Activated CD4-positive, alpha-beta T cell treated with anti-CD3 and anti-CD28 coated beads, Interleukin-2, amount 10 ng/mL, durations not matched to agents 24 days and 14 days (primary cell): Measurements from ENCODE around the gene SH3BP4. TPM values are rescaled to one million over a fixed set of nuclear protein-coding genes. Genes with fewer than 3 reads are reported as not detected.
A peak's percentile ranks its signal among the peaks of the same experiment; 100 is the strongest.

Experiments
- DNase-seq: peaks from one replicate; pipeline ENCODE4 v3.0.0; 2022
- H3K27ac Mint-ChIP-seq: one replicate; pipeline ENCODE4 v1.8.0; 2022; ENCODE audit warnings: mild to moderate bottlenecking, mixed read lengths
- H3K27me3 Mint-ChIP-seq: one replicate; pipeline ENCODE4 v1.8.0; 2022; ENCODE audit warnings: mixed read lengths
- H3K36me3 Mint-ChIP-seq: one replicate; pipeline ENCODE4 v1.8.0; 2022; ENCODE audit warnings: low read depth, mild to moderate bottlenecking, mixed read lengths
- H3K4me1 Mint-ChIP-seq: one replicate; pipeline ENCODE4 v1.8.0; 2021; ENCODE audit warnings: mixed read lengths
- H3K4me3 Mint-ChIP-seq: one replicate; pipeline ENCODE4 v1.8.0; 2022; ENCODE audit warnings: mild to moderate bottlenecking, moderate library complexity, mixed read lengths
- H3K9me3 Mint-ChIP-seq: one replicate; pipeline ENCODE4 v1.8.0; 2021; ENCODE audit warnings: mixed read lengths
- intact Hi-C: fragments of 100-400 bp; cut with micrococcal nuclease; formaldehyde crosslinking; loops from one replicate; pipeline ENCODE4 v1.15.1; 2023
- total RNA-seq: library from RNA; stranded (reverse); gene quantifications from 2 replicates; pipeline ENCODE4 v1.2.3, GENCODE V29; 2022

The SH3BP4 gene, protein sequence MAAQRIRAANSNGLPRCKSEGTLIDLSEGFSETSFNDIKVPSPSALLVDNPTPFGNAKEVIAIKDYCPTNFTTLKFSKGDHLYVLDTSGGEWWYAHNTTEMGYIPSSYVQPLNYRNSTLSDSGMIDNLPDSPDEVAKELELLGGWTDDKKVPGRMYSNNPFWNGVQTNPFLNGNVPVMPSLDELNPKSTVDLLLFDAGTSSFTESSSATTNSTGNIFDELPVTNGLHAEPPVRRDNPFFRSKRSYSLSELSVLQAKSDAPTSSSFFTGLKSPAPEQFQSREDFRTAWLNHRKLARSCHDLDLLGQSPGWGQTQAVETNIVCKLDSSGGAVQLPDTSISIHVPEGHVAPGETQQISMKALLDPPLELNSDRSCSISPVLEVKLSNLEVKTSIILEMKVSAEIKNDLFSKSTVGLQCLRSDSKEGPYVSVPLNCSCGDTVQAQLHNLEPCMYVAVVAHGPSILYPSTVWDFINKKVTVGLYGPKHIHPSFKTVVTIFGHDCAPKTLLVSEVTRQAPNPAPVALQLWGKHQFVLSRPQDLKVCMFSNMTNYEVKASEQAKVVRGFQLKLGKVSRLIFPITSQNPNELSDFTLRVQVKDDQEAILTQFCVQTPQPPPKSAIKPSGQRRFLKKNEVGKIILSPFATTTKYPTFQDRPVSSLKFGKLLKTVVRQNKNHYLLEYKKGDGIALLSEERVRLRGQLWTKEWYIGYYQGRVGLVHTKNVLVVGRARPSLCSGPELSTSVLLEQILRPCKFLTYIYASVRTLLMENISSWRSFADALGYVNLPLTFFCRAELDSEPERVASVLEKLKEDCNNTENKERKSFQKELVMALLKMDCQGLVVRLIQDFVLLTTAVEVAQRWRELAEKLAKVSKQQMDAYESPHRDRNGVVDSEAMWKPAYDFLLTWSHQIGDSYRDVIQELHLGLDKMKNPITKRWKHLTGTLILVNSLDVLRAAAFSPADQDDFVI
- total RNA-seq: 0.07 and 0.28 TPM in 2 replicates

GRCh38 chr2:234951664-234952269 is at the start of gene SH3BP4:
Gene SH3BP4, plus strand, starts transcription at chr2:234952017. Its CDS starts 82,986 bp downstream, at chr2:235035003.
- peak within 1 kb of the TSS; percentile 84 for H3K4me3 Mint-ChIP-seq
- H3K36me3 Mint-ChIP-seq: no peaks in the 10 kb centered on the region
- H3K4me1 Mint-ChIP-seq: peaks cover 3% of the 10 kb centered on the region
- H3K9me3 Mint-ChIP-seq: no peaks in the 10 kb centered on the region
- DNase-seq: peak; percentile 82
- H3K27ac Mint-ChIP-seq: no peak within 1 kb of the TSS
- H3K27me3 Mint-ChIP-seq: peaks cover 77% of the 10 kb centered on the region
- intact Hi-C loops: no loop called here

- no peak for DNase-seq
- H3K4me3 Mint-ChIP-seq: no peak overlapping the region
- H3K27ac Mint-ChIP-seq: no peak overlapping the region
- H3K9me3 Mint-ChIP-seq: no peaks in the 10 kb centered on the region
- no peaks in the 10 kb centered on the region for H3K27me3 Mint-ChIP-seq
- H3K4me1 Mint-ChIP-seq: no peaks in the 10 kb centered on the region
- H3K36me3 Mint-ChIP-seq: no peaks in the 10 kb centered on the region
- intact Hi-C loops: no loop called here
These were observed 47.0 kb upstream of the SH3BP4 start for GRCh38 chr2:234904785-234905184.

GRCh38 chr2:234905547-234906265 is 46.1 kb upstream of the SH3BP4 start:
- Mint-ChIP-seq H3K27ac (no peak overlapping the region), H3K4me3 (no peak overlapping the region), H3K4me1 (peaks cover 2% of the 10 kb centered on the region), H3K9me3 (no peaks in the 10 kb centered on the region), H3K36me3 (no peaks in the 10 kb centered on the region), H3K27me3 (no peaks in the 10 kb centered on the region)
- intact Hi-C loops: no loop called here
- DNase-seq: no peak

DNA sequence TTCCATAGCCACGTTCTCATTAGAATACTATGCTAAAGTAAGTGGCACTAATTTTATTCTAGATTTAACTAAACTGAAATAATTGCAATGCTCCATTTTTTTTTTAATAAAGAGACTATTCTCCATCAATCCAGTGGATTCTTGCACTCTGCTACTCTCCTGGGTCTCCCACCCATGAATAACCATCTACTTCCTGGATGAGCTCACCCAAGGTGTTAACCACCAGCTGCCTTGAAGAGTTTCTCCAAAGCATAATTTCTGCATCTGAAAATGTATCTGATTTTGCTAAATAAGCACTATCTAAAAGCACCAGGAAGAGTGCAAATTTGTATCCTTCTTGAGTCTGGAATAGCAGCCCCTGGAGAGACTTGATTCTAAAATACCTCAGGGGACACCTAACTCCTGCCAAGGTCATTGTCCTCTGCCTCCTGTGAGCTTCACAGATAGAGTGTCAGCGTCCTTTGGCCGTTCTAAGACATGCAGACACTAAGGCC is 41.6 kb upstream of the SH3BP4 start:
- Mint-ChIP-seq H3K4me3 (no peak overlapping the region), H3K36me3 (no peaks in the 10 kb centered on the region), H3K27me3 (peaks cover 2% of the 10 kb centered on the region), H3K9me3 (no peaks in the 10 kb centered on the region), H3K4me1 (peaks cover 2% of the 10 kb centered on the region), H3K27ac (no peak overlapping the region)
- intact Hi-C loops: no loop called here
- DNase-seq: no peak

- Mint-ChIP-seq H3K27me3 (peaks cover 2% of the 10 kb centered on the region), H3K27ac (no peak overlapping the region), H3K36me3 (no peaks in the 10 kb centered on the region), H3K4me3 (no peak overlapping the region), H3K9me3 (no peaks in the 10 kb centered on the region), H3K4me1 (peaks cover 2% of the 10 kb centered on the region)
- DNase-seq: no peak
- intact Hi-C loops: no loop called here
These were observed 40.5 kb upstream of the SH3BP4 start for GRCh38 chr2:234911271-234911670.

DNA sequence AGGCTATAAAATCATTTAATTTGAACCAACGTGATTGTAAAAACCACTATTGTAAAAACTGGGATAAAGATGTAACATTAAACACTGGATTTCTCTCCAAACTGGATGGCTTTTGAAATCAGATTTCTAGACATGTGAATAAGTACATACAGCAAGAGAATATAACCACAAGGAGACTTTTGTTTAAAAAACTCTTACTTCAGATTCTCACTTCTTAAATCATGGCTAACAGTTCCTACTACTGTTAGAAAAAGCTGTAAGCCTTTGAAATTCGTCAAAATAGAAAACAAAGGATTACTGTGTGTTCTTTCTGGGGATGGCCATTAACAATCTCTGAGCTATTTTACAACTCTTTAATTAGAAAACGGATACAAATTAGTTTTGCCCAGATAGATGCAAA is 39.4 kb upstream of the SH3BP4 start:
- no peak overlapping the region for H3K4me3 Mint-ChIP-seq
- no peaks in the 10 kb centered on the region for H3K9me3 Mint-ChIP-seq
- H3K36me3 Mint-ChIP-seq: no peaks in the 10 kb centered on the region
- DNase-seq: no peak
- H3K27me3 Mint-ChIP-seq: peaks cover 2% of the 10 kb centered on the region
- intact Hi-C loops: no loop called here
- no peak overlapping the region for H3K27ac Mint-ChIP-seq
- peaks cover 2% of the 10 kb centered on the region for H3K4me1 Mint-ChIP-seq

DNA sequence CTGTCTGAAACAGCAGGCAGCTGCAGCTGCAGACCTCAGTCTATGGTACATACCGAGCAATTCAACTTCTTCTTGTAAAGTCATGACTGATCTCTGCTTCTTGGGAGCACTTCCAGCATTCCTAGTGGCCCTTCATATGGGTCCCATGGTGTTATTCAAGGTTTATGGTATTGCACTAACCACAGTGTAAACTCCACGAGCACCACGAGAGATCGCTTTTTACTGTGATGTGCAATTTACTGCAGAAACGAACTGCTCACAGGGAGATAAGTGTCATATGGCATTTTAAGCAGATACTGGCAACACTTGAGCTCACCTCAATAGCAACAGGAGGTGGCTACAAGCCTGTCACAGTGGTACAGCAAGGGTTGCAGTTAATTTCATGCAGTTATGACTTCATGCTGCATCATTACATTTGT is 38.6 kb upstream of the SH3BP4 start:
- Mint-ChIP-seq H3K4me3 (no peak overlapping the region), H3K9me3 (no peaks in the 10 kb centered on the region), H3K27ac (no peak overlapping the region), H3K4me1 (peaks cover 2% of the 10 kb centered on the region), H3K27me3 (peaks cover 2% of the 10 kb centered on the region), H3K36me3 (no peaks in the 10 kb centered on the region)
- no peak for DNase-seq
- intact Hi-C loops: no loop called here

GRCh38 chr2:234914371-234915154 is 37.3 kb upstream of the SH3BP4 start:
- H3K27me3 Mint-ChIP-seq: peaks cover 2% of the 10 kb centered on the region
- H3K4me1 Mint-ChIP-seq: peaks cover 2% of the 10 kb centered on the region
- H3K27ac Mint-ChIP-seq: no peak overlapping the region
- intact Hi-C loops: no loop called here
- H3K36me3 Mint-ChIP-seq: no peaks in the 10 kb centered on the region
- H3K4me3 Mint-ChIP-seq: no peak overlapping the region
- DNase-seq: no peak
- H3K9me3 Mint-ChIP-seq: no peaks in the 10 kb centered on the region

GRCh38 chr2:234916674-234917073 is 35.1 kb upstream of the SH3BP4 start:
- Mint-ChIP-seq H3K27me3 (peaks cover 9% of the 10 kb centered on the region), H3K4me1 (no peaks in the 10 kb centered on the region), H3K36me3 (no peaks in the 10 kb centered on the region), H3K4me3 (no peak overlapping the region), H3K9me3 (no peaks in the 10 kb centered on the region), H3K27ac (no peak overlapping the region)
- no peak for DNase-seq
- intact Hi-C loops: no loop called here

DNA sequence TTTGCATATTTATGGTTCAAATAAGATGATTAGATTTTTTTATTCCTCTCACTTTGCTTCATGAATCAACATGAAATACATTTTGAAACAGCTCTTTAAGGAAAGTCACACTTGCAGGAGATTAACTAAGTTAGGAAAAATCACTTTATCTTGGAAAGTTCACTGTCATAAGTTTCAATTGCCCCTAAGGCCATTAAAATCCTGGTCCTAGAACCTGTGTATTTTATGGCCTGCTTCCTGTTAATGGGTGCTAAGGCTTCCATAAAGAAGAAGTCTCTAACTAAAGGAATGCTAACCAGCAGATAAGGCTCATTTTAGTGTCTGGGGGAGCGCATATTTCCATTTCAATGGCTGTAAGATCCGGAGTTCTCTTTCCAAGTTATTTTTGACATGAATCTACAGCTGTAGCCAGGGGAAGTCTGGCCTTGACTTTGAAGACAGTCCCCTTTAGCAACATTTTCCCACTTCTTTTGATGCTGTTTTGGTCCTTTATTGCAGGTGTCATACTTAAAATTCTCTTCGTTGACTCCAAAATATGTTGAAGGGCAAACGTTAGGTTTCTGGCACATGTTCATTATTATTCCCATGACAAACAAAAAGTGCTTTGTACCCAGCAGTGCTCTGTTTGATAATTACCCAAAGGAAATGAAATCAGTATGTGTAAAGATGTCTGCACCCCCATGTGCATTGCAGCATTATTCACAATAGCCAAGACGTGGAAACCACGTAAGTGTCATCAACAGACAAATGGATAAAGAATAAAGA is 34.4 kb upstream of the SH3BP4 start:
- peaks cover 10% of the 10 kb centered on the region for H3K27me3 Mint-ChIP-seq
- H3K4me3 Mint-ChIP-seq: no peak overlapping the region
- H3K9me3 Mint-ChIP-seq: no peaks in the 10 kb centered on the region
- H3K27ac Mint-ChIP-seq: no peak overlapping the region
- H3K4me1 Mint-ChIP-seq: no peaks in the 10 kb centered on the region
- DNase-seq: no peak
- H3K36me3 Mint-ChIP-seq: no peaks in the 10 kb centered on the region
- intact Hi-C loops: no loop called here

DNA sequence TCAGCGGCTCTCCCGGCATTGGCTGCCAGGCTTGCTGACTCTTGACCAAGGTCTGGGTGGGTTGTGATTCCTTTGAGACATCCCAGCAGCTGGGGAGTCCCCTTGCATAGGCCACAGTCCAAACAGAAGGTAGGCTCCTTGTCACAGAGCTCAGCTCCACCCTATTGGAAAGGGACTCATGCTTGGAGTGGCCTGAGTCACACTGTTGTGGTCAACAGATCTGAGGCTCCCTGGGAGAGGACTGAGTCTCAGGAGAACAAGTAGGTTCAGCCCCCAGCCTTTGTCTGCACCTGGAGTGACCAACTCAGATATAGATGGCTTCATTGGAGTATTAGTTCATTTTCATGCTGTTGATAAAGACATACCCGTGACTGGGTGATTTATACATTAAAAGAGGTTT is 32.1 kb upstream of the SH3BP4 start:
- no peaks in the 10 kb centered on the region for H3K9me3 Mint-ChIP-seq
- intact Hi-C loops: no loop called here
- no peak overlapping the region for H3K4me3 Mint-ChIP-seq
- peaks cover 19% of the 10 kb centered on the region for H3K27me3 Mint-ChIP-seq
- H3K36me3 Mint-ChIP-seq: no peaks in the 10 kb centered on the region
- no peak for DNase-seq
- no peak overlapping the region for H3K27ac Mint-ChIP-seq
- no peaks in the 10 kb centered on the region for H3K4me1 Mint-ChIP-seq

DNA sequence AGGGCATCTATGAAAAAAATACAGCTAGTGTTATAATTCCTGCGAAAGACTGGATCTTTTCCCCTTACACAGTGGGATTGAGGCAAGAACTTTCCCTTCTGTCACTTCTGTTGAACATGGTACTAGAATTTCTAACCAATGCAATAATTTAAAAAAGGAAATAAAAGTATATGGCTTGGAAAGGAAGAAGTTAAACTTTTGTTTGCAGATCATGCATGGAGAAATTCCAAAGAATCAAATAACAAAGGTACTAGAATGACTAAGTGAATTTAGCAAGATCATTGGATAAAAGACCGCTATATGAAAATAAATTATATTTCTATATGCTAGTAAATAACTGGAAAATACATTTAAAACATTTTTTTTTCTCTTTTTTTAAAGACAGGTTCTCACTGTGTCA is 31.0 kb upstream of the SH3BP4 start:
- Mint-ChIP-seq H3K9me3 (no peaks in the 10 kb centered on the region), H3K4me1 (no peaks in the 10 kb centered on the region), H3K4me3 (no peak overlapping the region), H3K27ac (no peak overlapping the region), H3K27me3 (peaks cover 20% of the 10 kb centered on the region), H3K36me3 (no peaks in the 10 kb centered on the region)
- intact Hi-C loops: no loop called here
- DNase-seq: no peak
